HS-27A (cell line): Measurements from ENCODE around the gene CREB5.

Source experiments
- DNase-seq: peaks from one replicate; pipeline ENCODE4 v3.0.0-alpha.2; 2012; ENCODE audit warnings: low read depth, missing footprints

The CREB5 gene

DNA sequence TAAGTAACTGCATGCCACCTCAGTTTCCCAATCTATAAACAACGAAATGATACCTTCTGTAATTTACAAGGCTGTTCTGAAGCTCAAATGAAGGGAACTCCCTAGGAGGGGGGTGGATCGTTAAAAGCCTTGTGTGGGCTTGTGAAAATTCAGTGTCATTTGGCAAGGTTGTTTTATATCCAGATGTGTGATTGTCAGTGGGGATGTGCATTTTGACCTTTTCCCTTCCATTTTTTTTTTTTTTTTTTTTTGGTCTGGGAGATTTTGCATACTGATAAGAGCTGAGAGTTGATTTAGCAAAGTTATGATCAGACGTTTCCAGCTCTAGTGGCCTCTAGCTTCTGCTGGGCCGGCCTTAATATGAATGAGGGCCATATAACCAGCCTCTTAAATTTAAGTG lies 22.8 kb downstream of the CREB5 start:
- DNase-seq: no peak

DNA sequence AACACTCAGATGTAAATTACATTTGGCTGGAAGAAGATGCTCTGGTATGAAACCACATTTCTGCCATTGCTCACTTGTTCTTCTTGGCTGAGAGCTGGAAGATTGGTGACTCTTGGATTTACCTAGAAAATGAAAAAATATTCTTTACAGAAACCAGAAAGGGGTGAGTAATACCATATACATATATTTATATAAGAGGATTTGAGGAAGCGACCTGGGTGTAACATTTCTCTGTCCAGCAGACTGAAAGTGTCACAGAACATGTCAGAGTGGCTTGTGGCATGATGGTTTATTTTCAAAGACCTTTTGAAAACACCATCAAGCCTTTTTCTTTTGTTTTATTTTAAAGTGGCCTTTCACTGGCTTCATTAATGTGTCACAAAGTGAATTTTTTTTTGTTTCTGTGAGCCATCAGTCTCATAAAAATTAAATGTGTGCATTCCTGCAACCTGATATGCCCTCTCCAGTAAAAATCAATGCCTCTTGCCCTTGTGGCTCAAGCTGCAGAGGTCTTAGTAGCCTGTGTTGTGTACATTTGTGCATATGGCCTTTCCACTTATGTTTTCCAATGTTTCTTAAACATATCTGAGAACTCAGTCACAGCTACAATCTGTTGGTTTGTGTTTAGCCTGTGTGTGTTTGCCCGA lies 23.5 kb downstream of the CREB5 start:
- no peak for DNase-seq

- no peak for DNase-seq
Observed at GRCh38 chr7:28440055-28440601, 27.8 kb downstream of the CREB5 start.

- DNase-seq: no peak
Observed at GRCh38 chr7:28442540-28443420, 30.5 kb downstream of the CREB5 start.

DNA sequence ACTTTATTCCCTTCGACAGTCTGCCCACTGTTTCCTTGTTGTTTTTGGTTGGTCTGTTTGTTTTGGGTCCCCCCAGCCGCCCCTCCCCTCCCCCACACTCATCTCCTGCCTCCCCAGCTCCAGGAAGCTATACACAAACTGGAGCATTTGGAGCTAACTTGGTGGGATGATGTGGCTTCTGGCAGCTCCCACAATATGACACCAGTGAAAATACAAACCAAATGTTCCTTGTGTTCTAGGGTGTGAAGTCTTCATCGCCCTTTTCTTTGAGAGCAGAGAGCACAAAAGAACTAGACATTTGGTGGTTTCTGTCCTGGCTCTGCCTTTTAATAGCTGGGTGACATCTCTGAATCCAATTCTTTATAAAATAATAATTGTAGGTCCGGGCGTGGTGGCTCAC lies 33.8 kb downstream of the CREB5 start:
- DNase-seq: no peak

- no peak for DNase-seq
Observed at GRCh38 chr7:28447071-28447470, 34.8 kb downstream of the CREB5 start.

DNA sequence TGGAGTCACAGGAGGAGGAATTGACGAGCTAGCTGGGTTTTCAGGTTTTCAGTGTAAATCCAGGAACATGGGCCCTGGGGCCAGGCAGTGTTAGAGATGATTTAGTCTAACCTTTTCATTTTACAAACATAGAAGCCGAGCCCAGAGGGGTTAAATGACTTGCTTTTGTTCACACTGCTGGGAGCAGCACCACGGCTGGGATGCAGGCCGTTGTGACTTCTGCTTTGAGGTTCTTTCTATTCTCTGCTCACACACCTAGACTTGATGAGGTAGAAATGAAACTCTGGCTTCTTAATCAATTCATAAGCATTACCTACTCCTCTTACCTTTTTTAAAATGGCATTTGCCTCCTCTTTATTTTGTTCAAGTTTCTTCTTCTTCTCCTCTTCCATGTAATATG lies 36.4 kb downstream of the CREB5 start:
- DNase-seq: no peak

GRCh38 chr7:28452681-28453080 lies 40.4 kb downstream of the CREB5 start:
- no peak for DNase-seq

GRCh38 chr7:28455486-28455885 lies 43.2 kb downstream of the CREB5 start:
- DNase-seq: no peak

DNA sequence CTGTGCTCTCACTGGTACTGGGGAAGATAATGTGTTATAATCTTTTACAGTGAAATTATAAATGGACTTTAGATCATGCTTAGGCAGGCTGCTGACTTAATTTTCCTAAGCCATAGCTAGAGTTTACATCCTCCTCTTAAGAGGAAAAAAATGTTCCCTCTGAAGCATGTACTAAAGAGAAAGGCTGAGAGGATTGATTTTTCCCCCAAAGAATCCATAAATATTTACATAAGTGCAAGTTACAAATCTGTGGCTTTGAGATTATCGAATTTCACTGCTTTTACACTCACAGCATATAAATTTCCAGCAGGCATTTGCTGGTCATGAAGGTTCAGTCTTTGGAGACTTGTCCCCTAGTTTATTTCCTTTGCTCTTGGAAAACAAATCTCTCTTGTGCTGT lies 43.7 kb downstream of the CREB5 start:
- no peak for DNase-seq

GRCh38 chr7:28458732-28459131 lies 46.4 kb downstream of the CREB5 start:
- DNase-seq: no peak

- no peak for DNase-seq
Observed at GRCh38 chr7:28459306-28459705, 47.0 kb downstream of the CREB5 start.

DNA sequence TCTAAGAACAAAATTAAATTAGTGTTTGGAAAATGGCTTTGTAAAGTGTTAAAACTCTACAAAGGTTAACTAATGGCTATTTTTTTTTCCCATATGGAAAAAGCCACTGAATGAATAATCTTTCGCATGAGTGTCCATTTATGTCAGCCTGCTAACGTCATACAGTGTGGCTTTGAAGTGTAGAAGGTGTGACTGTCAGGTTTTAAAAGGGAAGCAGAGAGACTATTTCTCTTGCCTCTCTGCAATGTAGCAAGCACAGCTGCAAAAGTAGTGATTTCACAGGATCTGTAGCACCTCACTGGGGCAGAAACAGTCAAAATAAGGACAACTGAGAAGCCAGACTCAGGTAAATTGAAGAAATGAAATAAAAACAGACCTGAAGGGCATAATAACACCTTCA lies 53.4 kb downstream of the CREB5 start:
- DNase-seq: no peak

GRCh38 chr7:28466341-28466740 lies 54.0 kb downstream of the CREB5 start:
- no peak for DNase-seq

DNA sequence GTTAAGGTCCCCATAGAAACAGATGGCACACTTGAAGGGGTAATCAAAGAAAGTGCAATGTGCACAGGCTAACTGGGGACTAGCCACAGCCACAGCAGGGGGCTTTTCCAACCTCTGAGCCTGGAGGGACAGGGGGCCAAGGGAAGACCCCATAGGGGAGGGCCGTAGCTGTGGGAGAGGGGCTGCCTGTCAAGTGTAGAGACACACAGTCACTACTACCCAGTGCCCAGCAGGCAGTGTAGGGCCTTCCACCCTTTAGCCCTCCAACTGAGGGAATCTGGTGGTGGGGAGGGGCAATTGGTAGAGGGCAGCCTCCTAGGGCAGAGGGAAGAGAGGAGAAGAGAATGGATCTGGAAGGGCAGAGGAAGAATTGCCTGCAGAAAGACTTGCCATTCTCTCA lies 54.6 kb downstream of the CREB5 start:
- no peak for DNase-seq

- no peak for DNase-seq
Observed at GRCh38 chr7:28469562-28469961, 57.2 kb downstream of the CREB5 start.

GRCh38 chr7:28470344-28470743 lies 58.0 kb downstream of the CREB5 start:
- DNase-seq: no peak

- DNase-seq: no peak
Observed at GRCh38 chr7:28472332-28472731, 60.0 kb downstream of the CREB5 start.

- no peak for DNase-seq
Observed at GRCh38 chr7:28473571-28474281, 61.4 kb downstream of the CREB5 start.

GRCh38 chr7:28474282-28474638 lies 61.9 kb downstream of the CREB5 start:
- no peak for DNase-seq

DNA sequence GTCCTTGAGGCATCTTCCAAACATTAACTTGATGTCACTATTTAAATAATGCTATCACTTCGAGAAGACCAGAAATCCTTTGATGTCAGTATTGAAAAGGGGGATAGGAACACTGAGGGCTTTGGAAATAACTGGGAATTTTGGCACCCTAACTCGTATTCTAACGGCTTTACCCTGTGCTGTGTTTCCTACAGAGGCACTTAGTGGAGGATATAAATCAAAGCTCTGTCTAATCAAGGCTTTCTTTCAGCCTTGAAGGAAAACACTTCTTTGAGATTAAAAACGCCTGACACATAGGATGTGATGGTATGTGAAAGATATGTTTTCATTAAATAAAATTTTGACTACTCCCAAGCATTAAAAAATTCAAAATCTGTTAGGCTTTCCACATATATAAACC lies 62.3 kb downstream of the CREB5 start:
- DNase-seq: no peak

- DNase-seq: no peak
Observed at GRCh38 chr7:28477041-28477442, 64.7 kb downstream of the CREB5 start.

GRCh38 chr7:28478656-28479055 lies 66.3 kb downstream of the CREB5 start:
- no peak for DNase-seq
